ENCODE results near the gene TAF7.

The TAF7 gene

DNA sequence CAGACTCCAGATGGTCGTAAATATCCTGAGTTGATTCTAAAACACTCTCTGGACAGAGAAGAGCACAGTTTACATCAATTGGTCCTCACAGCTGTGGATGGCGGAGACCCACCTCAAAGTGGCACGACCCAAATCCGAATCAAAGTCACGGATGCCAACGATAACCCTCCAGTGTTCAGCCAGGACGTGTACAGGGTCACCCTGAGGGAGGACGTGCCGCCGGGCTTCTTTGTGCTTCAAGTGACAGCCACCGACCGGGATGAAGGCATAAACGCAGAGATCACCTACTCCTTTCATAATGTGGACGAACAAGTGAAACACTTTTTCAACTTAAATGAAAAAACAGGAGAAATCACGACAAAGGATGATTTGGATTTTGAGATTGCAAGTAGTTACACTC, 40.1 kb upstream of the TAF7 start (continued):
- TF ChIP-seq, protein P1, sequence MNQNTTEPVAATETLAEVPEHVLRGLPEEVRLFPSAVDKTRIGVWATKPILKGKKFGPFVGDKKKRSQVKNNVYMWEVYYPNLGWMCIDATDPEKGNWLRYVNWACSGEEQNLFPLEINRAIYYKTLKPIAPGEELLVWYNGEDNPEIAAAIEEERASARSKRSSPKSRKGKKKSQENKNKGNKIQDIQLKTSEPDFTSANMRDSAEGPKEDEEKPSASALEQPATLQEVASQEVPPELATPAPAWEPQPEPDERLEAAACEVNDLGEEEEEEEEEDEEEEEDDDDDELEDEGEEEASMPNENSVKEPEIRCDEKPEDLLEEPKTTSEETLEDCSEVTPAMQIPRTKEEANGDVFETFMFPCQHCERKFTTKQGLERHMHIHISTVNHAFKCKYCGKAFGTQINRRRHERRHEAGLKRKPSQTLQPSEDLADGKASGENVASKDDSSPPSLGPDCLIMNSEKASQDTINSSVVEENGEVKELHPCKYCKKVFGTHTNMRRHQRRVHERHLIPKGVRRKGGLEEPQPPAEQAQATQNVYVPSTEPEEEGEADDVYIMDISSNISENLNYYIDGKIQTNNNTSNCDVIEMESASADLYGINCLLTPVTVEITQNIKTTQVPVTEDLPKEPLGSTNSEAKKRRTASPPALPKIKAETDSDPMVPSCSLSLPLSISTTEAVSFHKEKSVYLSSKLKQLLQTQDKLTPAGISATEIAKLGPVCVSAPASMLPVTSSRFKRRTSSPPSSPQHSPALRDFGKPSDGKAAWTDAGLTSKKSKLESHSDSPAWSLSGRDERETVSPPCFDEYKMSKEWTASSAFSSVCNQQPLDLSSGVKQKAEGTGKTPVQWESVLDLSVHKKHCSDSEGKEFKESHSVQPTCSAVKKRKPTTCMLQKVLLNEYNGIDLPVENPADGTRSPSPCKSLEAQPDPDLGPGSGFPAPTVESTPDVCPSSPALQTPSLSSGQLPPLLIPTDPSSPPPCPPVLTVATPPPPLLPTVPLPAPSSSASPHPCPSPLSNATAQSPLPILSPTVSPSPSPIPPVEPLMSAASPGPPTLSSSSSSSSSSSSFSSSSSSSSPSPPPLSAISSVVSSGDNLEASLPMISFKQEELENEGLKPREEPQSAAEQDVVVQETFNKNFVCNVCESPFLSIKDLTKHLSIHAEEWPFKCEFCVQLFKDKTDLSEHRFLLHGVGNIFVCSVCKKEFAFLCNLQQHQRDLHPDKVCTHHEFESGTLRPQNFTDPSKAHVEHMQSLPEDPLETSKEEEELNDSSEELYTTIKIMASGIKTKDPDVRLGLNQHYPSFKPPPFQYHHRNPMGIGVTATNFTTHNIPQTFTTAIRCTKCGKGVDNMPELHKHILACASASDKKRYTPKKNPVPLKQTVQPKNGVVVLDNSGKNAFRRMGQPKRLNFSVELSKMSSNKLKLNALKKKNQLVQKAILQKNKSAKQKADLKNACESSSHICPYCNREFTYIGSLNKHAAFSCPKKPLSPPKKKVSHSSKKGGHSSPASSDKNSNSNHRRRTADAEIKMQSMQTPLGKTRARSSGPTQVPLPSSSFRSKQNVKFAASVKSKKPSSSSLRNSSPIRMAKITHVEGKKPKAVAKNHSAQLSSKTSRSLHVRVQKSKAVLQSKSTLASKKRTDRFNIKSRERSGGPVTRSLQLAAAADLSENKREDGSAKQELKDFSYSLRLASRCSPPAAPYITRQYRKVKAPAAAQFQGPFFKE (tag by site-specific recombination; IDR thresholded peaks at IDR 0.05; ENCODE audit: borderline replicate concordance): no peak
- TF ChIP-seq ZSCAN23 (tag by site-specific recombination; IDR thresholded peaks at IDR 0.05) (no peak), ZNF202 (tag by site-specific recombination; IDR thresholded peaks at IDR 0.05; ENCODE audit: borderline replicate concordance) (no peak), ZNF514 (tag by site-specific recombination; IDR thresholded peaks at IDR 0.05) (no peak), ZNF24 (tag by site-specific recombination; IDR thresholded peaks at IDR 0.05) (no peak)

- POLR2A ChIA-PET: no interaction called here
- H3K4me1 ChIP-seq (ENCODE audit: control insufficient read depth, insufficient read depth, low read length): no peaks in the 10 kb centered on the region
- H3K36me3 ChIP-seq (ENCODE audit: control insufficient read depth in 2 of 2, insufficient read depth in 1 of 2, low read length in 2 of 2): no peaks in the 10 kb centered on the region
- peaks cover 3% of the 10 kb centered on the region; the same call in 1 of the 2 replicates for H3K9me3 ChIP-seq (ENCODE audit: control insufficient read depth, insufficient read depth, low read depth, low read length)
- CTCF ChIA-PET: interaction anchor here (0.6 to 2.6 kb wide), 5 partner anchors 10 to 828 kb away, joined by 3 to 12 read pairs (median 5); partner anchors contain the start of gene PCDHGB1
- H3K27ac ChIP-seq (ENCODE audit: extremely low read depth, low read depth, low read length): no peak within 1 kb of the TSS
- TF ChIP-seq ZNF654 (tag by site-specific recombination; IDR thresholded peaks at IDR 0.05; ENCODE audit: low read depth) (peak; percentile 53), TSHZ1 (tag by site-specific recombination; IDR thresholded peaks at IDR 0.05; ENCODE audit: borderline replicate concordance) (no peak), ZNF133 (tag by site-specific recombination; IDR thresholded peaks at IDR 0.05) (no peak)
- H3K4me3 ChIP-seq (ENCODE audit: low read depth, low read length): no peak within 1 kb of the TSS
Measured at GRCh38 chr5:141359790-141360426, 39.3 kb upstream of the TAF7 start, which contains the start of gene PCDHGB2. PCDHGB2 (plus strand) TSS chr5:141359994; CDS start chr5:141360136, 142 bp downstream.

DNA sequence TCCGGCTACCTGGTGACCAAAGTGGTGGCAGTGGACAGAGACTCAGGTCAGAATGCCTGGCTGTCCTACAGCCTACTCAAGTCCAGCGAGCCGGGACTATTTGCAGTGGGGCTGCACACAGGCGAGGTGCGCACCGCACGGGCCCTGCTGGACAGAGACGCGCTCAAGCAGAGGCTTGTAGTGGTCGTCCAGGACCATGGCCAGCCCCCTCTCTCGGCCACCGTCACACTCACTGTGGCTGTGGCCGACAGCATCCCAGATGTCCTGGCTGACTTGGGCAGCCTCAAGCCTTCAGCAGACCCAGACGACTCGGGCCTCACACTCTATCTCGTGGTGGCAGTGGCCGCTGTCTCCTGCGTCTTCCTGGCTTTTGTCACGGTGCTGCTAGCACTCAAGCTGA, 36.4 kb upstream of the TAF7 start:
- CTCF ChIA-PET: interaction anchor here (0.8 to 2.2 kb wide), 3 partner anchors 15 to 722 kb away, joined by 3 to 5 read pairs (median 4); no protein-coding TSS in a partner anchor

More for the DNA sequence above, 36.4 kb upstream of the TAF7 start:
- TF ChIP-seq SP7 (tag by site-specific recombination; IDR thresholded peaks at IDR 0.05) (no peak), ZNF24 (tag by site-specific recombination; IDR thresholded peaks at IDR 0.05) (no peak)
- TF ChIP-seq, protein P2, sequence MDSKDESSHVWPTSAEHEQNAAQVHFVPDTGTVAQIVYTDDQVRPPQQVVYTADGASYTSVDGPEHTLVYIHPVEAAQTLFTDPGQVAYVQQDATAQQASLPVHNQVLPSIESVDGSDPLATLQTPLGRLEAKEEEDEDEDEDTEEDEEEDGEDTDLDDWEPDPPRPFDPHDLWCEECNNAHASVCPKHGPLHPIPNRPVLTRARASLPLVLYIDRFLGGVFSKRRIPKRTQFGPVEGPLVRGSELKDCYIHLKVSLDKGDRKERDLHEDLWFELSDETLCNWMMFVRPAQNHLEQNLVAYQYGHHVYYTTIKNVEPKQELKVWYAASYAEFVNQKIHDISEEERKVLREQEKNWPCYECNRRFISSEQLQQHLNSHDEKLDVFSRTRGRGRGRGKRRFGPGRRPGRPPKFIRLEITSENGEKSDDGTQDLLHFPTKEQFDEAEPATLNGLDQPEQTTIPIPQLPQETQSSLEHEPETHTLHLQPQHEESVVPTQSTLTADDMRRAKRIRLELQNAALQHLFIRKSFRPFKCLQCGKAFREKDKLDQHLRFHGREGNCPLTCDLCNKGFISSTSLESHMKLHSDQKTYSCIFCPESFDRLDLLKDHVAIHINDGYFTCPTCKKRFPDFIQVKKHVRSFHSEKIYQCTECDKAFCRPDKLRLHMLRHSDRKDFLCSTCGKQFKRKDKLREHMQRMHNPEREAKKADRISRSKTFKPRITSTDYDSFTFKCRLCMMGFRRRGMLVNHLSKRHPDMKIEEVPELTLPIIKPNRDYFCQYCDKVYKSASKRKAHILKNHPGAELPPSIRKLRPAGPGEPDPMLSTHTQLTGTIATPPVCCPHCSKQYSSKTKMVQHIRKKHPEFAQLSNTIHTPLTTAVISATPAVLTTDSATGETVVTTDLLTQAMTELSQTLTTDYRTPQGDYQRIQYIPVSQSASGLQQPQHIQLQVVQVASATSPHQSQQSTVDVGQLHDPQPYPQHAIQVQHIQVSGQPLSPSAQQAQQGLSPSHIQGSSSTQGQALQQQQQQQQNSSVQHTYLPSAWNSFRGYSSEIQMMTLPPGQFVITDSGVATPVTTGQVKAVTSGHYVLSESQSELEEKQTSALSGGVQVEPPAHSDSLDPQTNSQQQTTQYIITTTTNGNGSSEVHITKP (tag by site-specific recombination; IDR thresholded peaks at IDR 0.05): no peak
- TF ChIP-seq, protein P3, sequence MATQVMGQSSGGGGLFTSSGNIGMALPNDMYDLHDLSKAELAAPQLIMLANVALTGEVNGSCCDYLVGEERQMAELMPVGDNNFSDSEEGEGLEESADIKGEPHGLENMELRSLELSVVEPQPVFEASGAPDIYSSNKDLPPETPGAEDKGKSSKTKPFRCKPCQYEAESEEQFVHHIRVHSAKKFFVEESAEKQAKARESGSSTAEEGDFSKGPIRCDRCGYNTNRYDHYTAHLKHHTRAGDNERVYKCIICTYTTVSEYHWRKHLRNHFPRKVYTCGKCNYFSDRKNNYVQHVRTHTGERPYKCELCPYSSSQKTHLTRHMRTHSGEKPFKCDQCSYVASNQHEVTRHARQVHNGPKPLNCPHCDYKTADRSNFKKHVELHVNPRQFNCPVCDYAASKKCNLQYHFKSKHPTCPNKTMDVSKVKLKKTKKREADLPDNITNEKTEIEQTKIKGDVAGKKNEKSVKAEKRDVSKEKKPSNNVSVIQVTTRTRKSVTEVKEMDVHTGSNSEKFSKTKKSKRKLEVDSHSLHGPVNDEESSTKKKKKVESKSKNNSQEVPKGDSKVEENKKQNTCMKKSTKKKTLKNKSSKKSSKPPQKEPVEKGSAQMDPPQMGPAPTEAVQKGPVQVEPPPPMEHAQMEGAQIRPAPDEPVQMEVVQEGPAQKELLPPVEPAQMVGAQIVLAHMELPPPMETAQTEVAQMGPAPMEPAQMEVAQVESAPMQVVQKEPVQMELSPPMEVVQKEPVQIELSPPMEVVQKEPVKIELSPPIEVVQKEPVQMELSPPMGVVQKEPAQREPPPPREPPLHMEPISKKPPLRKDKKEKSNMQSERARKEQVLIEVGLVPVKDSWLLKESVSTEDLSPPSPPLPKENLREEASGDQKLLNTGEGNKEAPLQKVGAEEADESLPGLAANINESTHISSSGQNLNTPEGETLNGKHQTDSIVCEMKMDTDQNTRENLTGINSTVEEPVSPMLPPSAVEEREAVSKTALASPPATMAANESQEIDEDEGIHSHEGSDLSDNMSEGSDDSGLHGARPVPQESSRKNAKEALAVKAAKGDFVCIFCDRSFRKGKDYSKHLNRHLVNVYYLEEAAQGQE (tag by site-specific recombination; IDR thresholded peaks at IDR 0.05): peak; percentile 90
- Histone ChIP-seq H3K36me3 (ENCODE audit: control insufficient read depth in 2 of 2, insufficient read depth in 1 of 2, low read length in 2 of 2) (no peaks in the 10 kb centered on the region), H3K9me3 (ENCODE audit: control insufficient read depth, insufficient read depth, low read depth, low read length) (peaks cover 3% of the 10 kb centered on the region; the same call in 1 of the 2 replicates), H3K4me1 (ENCODE audit: control insufficient read depth, insufficient read depth, low read length) (no peaks in the 10 kb centered on the region), H3K27ac (ENCODE audit: extremely low read depth, low read depth, low read length) (no peak overlapping the region), H3K4me3 (ENCODE audit: low read depth, low read length) (no peak overlapping the region)
- POLR2A ChIA-PET: no interaction called here
